Loucy (cell line): ENCODE measurements around the gene LY6G6C.

ENCODE experiments used
- H2AFZ ChIP-seq: fragments of 200-600 bp; sonication (generic); 2 replicates; pipeline ENCODE4 v1.6.0; 2016; ENCODE audit warnings: antibody characterized with exemption, mild to moderate bottlenecking, low read length, moderate library complexity
- H3F3A ChIP-seq: fragments of 200-600 bp; 2 replicates; pipeline ENCODE4 v1.6.0; 2016; ENCODE audit warnings: antibody characterized with exemption, low read depth, mild to moderate bottlenecking
- H3K27me3 ChIP-seq: fragments of 200-600 bp; sonication (generic); 2 replicates; pipeline ENCODE4 v1.6.1; 2014; ENCODE audit warnings: low read length, mild to moderate bottlenecking; ENCODE audit not compliant: insufficient read depth, poor library complexity, severe bottlenecking
- H3K36me3 ChIP-seq: fragments of 200-600 bp; sonication (generic); 2 replicates; pipeline ENCODE4 v1.6.1; 2016; ENCODE audit warnings: low read length; ENCODE audit not compliant: insufficient read depth
- H3K4me1 ChIP-seq: fragments of 200-600 bp; sonication (generic); 2 replicates; pipeline ENCODE4 v1.5.1; 2014; ENCODE audit warnings: low read length, mild to moderate bottlenecking; ENCODE audit not compliant: insufficient read depth, poor library complexity, severe bottlenecking
- H3K4me2 ChIP-seq: fragments of 200-600 bp; sonication (generic); 2 replicates; pipeline ENCODE4 v1.6.0; 2014; ENCODE audit warnings: antibody characterized with exemption, low read length, low read depth, mild to moderate bottlenecking; ENCODE audit not compliant: poor library complexity, severe bottlenecking
- H3K4me3 ChIP-seq: fragments of 200-600 bp; sonication (generic); 2 replicates; pipeline ENCODE4 v1.5.1; 2014; ENCODE audit warnings: low read length, mild to moderate bottlenecking, mixed read lengths; ENCODE audit not compliant: poor library complexity, severe bottlenecking
- H3K79me2 ChIP-seq: fragments of 200-600 bp; sonication (generic); 2 replicates; pipeline ENCODE4 v1.6.1; 2014; ENCODE audit warnings: low read length; ENCODE audit not compliant: insufficient read depth
- H3K9ac ChIP-seq: fragments of 200-600 bp; sonication (generic); 2 replicates; pipeline ENCODE4 v1.6.0; 2014; ENCODE audit warnings: mild to moderate bottlenecking, low read depth, low read length, moderate library complexity; ENCODE audit not compliant: poor library complexity, severe bottlenecking
- H3K9me2 ChIP-seq: fragments of 200-600 bp; sonication (generic); replicated peaks from 2 replicates; pipeline ENCODE4 v1.6.1; 2016; ENCODE audit warnings: low read depth, low read length, mixed read lengths
- H3K9me3 ChIP-seq: fragments of 200-600 bp; sonication (generic); 2 replicates; pipeline ENCODE4 v1.6.1; 2014; ENCODE audit warnings: mild to moderate bottlenecking, antibody characterized with exemption, low read length, low read depth; ENCODE audit not compliant: insufficient read depth
- H4K20me1 ChIP-seq: fragments of 200-600 bp; sonication (generic); 2 replicates; pipeline ENCODE4 v1.6.0; 2014; ENCODE audit warnings: antibody characterized with exemption, low read length, mild to moderate bottlenecking; ENCODE audit not compliant: insufficient read depth, poor library complexity, severe bottlenecking
- CTCF ChIP-seq: fragments of 200-600 bp; sonication (generic); conservative IDR thresholded peaks from 2 replicates; pipeline ENCODE4 v1.5.1; 2014; ENCODE audit warnings: mild to moderate bottlenecking, antibody characterized with exemption, low read length
- EZH2phosphoT487 ChIP-seq: fragments of 200-600 bp; IDR thresholded peaks from 2 replicates; pipeline ENCODE4 v1.6.1; 2018; ENCODE audit warnings: antibody characterized with exemption, mild to moderate bottlenecking, moderate library complexity, borderline replicate concordance

The LY6G6C gene

GRCh38 chr6:31686483-31686882 lies 35.1 kb downstream of the LY6G6C start:
- no peak overlapping the region for H3K4me3 ChIP-seq
- no peaks in the 10 kb centered on the region for H3K9me2 ChIP-seq
- no peaks in the 10 kb centered on the region for H3K4me1 ChIP-seq
- no peak overlapping the region for H2AFZ ChIP-seq
- no peak for TF ChIP-seq EZH2phosphoT487
- TF ChIP-seq CTCF = no peak
- H3K9ac ChIP-seq = no peak overlapping the region
- no peaks in the 10 kb centered on the region for H4K20me1 ChIP-seq
- H3K36me3 ChIP-seq = peaks cover 55% of the 10 kb centered on the region; the same call in 1 of the 2 replicates
- no peaks in the 10 kb centered on the region for H3K27me3 ChIP-seq
- H3K4me2 ChIP-seq = no peak overlapping the region
- no peaks in the 10 kb centered on the region for H3K79me2 ChIP-seq
- no peaks in the 10 kb centered on the region for H3F3A ChIP-seq
- no peaks in the 10 kb centered on the region for H3K9me3 ChIP-seq

GRCh38 chr6:31683591-31683990 lies 38.0 kb downstream of the LY6G6C start:
- Histone ChIP-seq H3F3A (no peaks in the 10 kb centered on the region), H3K9me2 (no peaks in the 10 kb centered on the region), H3K4me3 (no peak overlapping the region), H4K20me1 (no peaks in the 10 kb centered on the region), H3K9ac (no peak overlapping the region), H3K79me2 (no peaks in the 10 kb centered on the region), H3K27me3 (no peaks in the 10 kb centered on the region), H3K36me3 (peaks cover 27% of the 10 kb centered on the region; the same call in 1 of the 2 replicates), H3K9me3 (no peaks in the 10 kb centered on the region), H2AFZ (no peak overlapping the region), H3K4me1 (peaks cover 8% of the 10 kb centered on the region), H3K4me2 (no peak overlapping the region)
- TF ChIP-seq CTCF = no peak
- TF ChIP-seq EZH2phosphoT487 = no peak

- no peaks in the 10 kb centered on the region for H3K27me3 ChIP-seq
- H4K20me1 ChIP-seq = no peaks in the 10 kb centered on the region
- no peak overlapping the region for H3K4me3 ChIP-seq
- no peak overlapping the region for H3K9ac ChIP-seq
- TF ChIP-seq EZH2phosphoT487 (no peak), CTCF (no peak)
- H2AFZ ChIP-seq = no peak overlapping the region
- peaks cover 8% of the 10 kb centered on the region for H3K4me1 ChIP-seq
- H3K4me2 ChIP-seq = no peak overlapping the region
- no peaks in the 10 kb centered on the region for H3K9me2 ChIP-seq
- no peaks in the 10 kb centered on the region for H3F3A ChIP-seq
- H3K36me3 ChIP-seq = peaks cover 3% of the 10 kb centered on the region; the same call in 1 of the 2 replicates
- no peaks in the 10 kb centered on the region for H3K79me2 ChIP-seq
- no peaks in the 10 kb centered on the region for H3K9me3 ChIP-seq
Measured at GRCh38 chr6:31681135-31681671, 40.3 kb downstream of the LY6G6C start.
